Type B pancreatic cell (in vitro differentiated cells): ENCODE measurements around the gene SFXN5. TPM values are rescaled to one million over a fixed set of nuclear protein-coding genes. Genes with fewer than 3 reads are reported as not detected.
"Not testable (repeated sequence)": the region's sequence is repeated elsewhere in the genome, so short reads cannot be mapped to it uniquely, and the experiment has no call there.

Experiments
- DNase-seq: peaks from one replicate; pipeline ENCODE4 v3.0.0; 2021; ENCODE audit warnings: mixed read lengths; ENCODE audit not compliant: unreplicated experiment; ENCODE audit errors: extremely low spot score
- H3K27ac Mint-ChIP-seq: 2 replicates; pipeline ENCODE4 v1.8.0; 2021; ENCODE audit warnings: mild to moderate bottlenecking, mixed read lengths
- H3K27me3 Mint-ChIP-seq: 2 replicates; pipeline ENCODE4 v1.8.0; 2021; ENCODE audit warnings: mixed read lengths
- H3K36me3 Mint-ChIP-seq: 2 replicates; pipeline ENCODE4 v1.8.0; 2021; ENCODE audit warnings: mixed read lengths
- H3K4me1 Mint-ChIP-seq: one replicate; pipeline ENCODE4 v1.8.0; 2021; ENCODE audit warnings: mixed read lengths; ENCODE audit not compliant: unreplicated experiment
- H3K4me3 Mint-ChIP-seq: 2 replicates; pipeline ENCODE4 v1.8.0; 2021; ENCODE audit warnings: mild to moderate bottlenecking, mixed read lengths
- H3K9me3 Mint-ChIP-seq: 2 replicates; pipeline ENCODE4 v1.8.0; 2021; ENCODE audit warnings: mixed read lengths
- long read RNA-seq: library from polyadenylated mRNA; unstranded; transcript quantifications from one replicate; pipeline ENCODE4 v2.0.0, GENCODE V29; 2020
- total RNA-seq: library from RNA; stranded (reverse); gene quantifications from 2 replicates; pipeline ENCODE4 v1.2.1, GENCODE V29; 2021; ENCODE audit warnings: low replicate concordance
- TF ChIP-seq, protein P1 (sequence below): fragments of 200-600 bp; sonication (generic); conservative IDR thresholded peaks from 2 replicates; pipeline ENCODE4 v1.5.0; 2021; ENCODE audit warnings: antibody characterized with exemption, mild to moderate bottlenecking

Gene SFXN5, protein sequence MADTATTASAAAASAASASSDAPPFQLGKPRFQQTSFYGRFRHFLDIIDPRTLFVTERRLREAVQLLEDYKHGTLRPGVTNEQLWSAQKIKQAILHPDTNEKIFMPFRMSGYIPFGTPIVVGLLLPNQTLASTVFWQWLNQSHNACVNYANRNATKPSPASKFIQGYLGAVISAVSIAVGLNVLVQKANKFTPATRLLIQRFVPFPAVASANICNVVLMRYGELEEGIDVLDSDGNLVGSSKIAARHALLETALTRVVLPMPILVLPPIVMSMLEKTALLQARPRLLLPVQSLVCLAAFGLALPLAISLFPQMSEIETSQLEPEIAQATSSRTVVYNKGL
- 15.0 and 27.3 TPM in 2 replicates for total RNA-seq
- long read RNA-seq, full-length matches to known transcripts = 1 of 6 reads
- long read RNA-seq, partial matches to known transcripts = 2 of 6 reads
- long read RNA-seq, other reads (novel, unspliced or antisense) = 3 of 6 reads

DNA sequence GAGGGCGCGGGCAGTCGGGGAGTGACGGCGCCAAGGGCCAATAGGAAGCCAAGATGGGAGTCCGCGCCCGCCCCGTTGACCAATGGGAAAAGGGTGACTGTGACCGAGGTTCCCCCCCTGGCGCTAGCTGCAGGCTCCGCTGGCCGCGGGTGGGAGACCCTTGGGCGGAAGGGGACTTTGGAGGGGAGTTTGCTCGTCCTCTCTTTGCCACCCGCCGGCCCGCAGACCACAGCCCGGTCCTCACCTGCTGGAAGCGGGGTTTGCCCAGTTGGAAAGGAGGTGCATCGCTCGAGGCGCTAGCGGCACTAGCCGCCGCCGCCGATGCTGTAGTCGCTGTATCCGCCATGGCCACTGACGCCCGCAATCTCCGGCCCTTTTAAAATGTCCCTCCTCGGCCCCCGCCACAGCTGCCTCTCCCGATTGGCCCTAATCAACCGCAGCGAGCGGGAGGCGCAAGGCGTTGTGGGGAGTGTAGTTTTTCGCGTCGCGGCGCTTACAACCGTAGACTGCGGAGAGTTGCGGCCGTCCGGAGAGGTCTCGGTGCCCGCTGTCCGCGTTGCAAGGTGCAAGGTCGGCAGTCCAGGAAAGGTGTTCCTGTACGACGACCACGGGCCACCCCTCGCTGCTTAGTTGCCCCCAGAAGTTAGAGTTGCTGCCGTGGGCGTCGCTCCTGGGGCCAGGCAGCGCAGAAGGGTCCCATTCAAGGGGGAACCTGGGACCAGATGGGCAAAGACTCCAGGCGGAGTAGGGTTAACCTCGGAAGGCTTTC lies at the start of gene SFXN5:
Gene SFXN5, minus strand, starts transcription at position 353 of the 769 bp plus-strand sequence. Its CDS starts 7 bp downstream, at position 346.
- DNase-seq = peak; percentile 98
- Mint-ChIP-seq H3K9me3 (no peaks in the 10 kb centered on the region), H3K4me3 (peak within 1 kb of the TSS; percentile 86), H3K36me3 (peaks cover 8% of the 10 kb centered on the region), H3K27me3 (no peaks in the 10 kb centered on the region), H3K4me1 (peaks cover 30% of the 10 kb centered on the region), H3K27ac (peak within 1 kb of the TSS; percentile 93)
- TF ChIP-seq, protein P1, sequence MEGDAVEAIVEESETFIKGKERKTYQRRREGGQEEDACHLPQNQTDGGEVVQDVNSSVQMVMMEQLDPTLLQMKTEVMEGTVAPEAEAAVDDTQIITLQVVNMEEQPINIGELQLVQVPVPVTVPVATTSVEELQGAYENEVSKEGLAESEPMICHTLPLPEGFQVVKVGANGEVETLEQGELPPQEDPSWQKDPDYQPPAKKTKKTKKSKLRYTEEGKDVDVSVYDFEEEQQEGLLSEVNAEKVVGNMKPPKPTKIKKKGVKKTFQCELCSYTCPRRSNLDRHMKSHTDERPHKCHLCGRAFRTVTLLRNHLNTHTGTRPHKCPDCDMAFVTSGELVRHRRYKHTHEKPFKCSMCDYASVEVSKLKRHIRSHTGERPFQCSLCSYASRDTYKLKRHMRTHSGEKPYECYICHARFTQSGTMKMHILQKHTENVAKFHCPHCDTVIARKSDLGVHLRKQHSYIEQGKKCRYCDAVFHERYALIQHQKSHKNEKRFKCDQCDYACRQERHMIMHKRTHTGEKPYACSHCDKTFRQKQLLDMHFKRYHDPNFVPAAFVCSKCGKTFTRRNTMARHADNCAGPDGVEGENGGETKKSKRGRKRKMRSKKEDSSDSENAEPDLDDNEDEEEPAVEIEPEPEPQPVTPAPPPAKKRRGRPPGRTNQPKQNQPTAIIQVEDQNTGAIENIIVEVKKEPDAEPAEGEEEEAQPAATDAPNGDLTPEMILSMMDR = peak; percentile 38

DNA sequence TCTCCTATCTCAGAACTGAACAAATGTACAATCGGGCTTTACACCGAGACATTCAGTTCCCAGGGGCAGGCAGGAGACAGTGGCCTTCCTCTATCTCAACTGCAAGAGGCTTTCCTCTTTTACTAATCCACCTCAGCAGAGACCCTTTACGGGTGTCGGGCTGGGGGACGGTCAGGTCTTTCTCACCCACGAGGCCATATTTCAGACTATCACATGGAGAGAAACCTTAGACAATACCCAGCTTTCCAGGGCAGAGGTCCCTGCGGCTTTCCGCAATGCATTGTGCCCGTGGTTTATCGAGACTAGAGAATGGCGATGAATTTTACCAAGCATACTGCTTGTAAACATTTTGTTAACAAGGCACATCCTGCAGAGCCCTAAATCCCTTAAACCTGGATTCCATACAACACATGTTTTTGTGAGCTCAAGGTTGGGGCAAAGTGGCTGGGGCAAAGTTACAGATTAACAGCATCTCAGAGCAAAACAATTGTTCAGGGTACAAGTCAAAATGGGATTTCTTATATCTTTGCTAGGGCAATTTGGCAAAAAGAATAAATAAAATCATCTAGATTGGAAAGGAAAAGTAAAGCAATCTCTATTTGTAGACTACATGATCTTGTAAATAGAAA lies 48.2 kb upstream of the SFXN5 start:
- H3K27ac Mint-ChIP-seq, H3K4me3 Mint-ChIP-seq, H3K4me1 Mint-ChIP-seq, H3K36me3 Mint-ChIP-seq, H3K9me3 Mint-ChIP-seq: not testable (repeated sequence)
- peaks cover 16% of the 10 kb centered on the region for H3K27me3 Mint-ChIP-seq
- peak; percentile 24 for DNase-seq

DNA sequence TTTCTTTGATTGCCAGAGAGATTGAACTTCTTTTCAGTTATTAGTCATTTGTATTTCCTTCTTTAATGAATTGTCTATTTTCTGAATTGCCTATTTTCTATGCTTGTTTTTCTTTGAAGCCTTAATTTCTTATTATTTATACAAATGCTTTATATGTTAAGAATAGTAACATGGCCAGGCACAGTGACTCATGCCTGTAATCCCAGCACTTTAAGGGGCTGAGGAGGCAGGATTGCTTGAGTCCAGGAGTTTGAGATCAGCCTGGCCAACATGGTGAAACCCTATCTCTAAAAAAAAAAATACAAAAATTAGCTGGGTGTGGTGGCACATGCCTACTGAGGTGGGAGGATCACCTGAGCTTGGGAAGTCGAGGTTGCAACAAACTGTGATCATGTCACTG lies 45.9 kb upstream of the SFXN5 start:
- no peak for DNase-seq
- TF ChIP-seq, protein P1 = no peak
- Mint-ChIP-seq H3K4me1 (peaks cover 13% of the 10 kb centered on the region), H3K9me3 (no peaks in the 10 kb centered on the region), H3K27me3 (peaks cover 10% of the 10 kb centered on the region), H3K4me3 (no peak overlapping the region), H3K27ac (no peak overlapping the region), H3K36me3 (no peaks in the 10 kb centered on the region)

DNA sequence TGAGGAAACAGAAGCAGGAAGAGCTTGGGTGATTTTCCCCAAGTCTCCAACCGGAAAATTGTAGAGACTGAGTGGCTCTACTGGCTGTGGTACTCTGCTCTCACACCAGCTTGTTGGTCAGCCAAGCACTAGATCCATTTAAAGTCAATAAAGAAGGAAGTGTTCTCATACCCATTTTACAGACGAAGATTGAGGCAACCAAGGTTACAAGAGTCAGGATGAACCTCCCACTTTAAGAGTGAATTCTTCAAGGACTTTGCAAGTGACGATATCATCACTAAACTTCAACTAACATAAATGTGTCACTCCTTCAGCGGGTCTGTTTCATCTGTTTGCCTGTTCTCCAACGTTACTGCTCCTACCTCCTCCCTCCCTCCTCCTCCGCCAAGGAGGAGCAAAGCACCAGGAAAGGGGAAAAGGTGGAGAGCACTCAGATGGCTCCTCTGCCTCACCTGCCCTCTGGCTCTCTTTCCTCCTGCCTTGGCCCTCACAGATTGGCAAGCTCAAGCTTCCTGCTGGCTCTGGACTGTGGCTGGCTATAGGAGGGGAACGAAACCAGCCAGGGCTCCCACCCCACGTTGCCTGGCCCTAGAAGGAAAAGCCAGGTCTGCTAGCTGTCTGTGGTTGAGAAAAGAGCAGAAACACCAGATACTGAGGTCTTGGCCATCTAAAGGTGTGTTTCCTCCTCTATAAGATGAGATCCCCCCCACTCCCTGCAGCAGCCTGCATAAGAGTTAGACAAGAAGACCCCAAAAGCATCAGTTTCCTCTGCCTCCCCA lies 44.9 kb upstream of the SFXN5 start:
- H3K4me1 Mint-ChIP-seq = peaks cover 14% of the 10 kb centered on the region

DNA sequence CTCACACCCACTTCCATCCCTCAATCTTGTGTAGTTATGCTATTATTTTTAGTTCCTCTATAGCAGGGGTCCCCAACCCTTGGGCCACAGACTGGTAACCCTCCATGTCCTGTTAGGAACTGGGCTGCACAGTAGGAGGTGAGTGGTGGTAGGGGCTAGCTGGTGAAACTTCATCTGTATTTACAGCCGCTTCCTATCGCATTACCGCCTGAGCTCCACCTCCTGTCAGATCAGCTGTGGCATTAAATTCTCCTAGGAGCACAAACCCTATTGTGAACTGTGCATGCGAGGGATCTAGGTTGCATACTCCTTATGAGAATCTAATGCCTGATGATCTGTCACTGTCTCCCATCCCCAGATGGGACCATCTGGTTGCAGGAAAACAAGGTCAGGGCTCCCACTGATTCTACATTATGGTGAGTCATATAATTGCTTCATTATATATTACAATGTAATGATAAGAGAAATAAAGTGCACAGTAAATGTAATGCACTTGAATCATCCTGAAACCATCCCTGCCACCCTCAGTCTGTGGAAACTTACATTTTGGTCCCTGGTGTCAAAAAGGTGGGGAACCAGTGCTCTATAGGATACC lies 42.9 kb upstream of the SFXN5 start:
- no peak for DNase-seq
- Mint-ChIP-seq H3K9me3 (no peaks in the 10 kb centered on the region), H3K4me1 (peaks cover 23% of the 10 kb centered on the region), H3K27me3 (peaks cover 7% of the 10 kb centered on the region), H3K36me3 (no peaks in the 10 kb centered on the region), H3K4me3 (peak overlapping the region; percentile 82), H3K27ac (peak overlapping the region; percentile 86)
- TF ChIP-seq, protein P1 = no peak

More for the DNA sequence above, 44.9 kb upstream of the SFXN5 start:
- H3K4me3 Mint-ChIP-seq = no peak overlapping the region
- H3K27ac Mint-ChIP-seq = no peak overlapping the region
- TF ChIP-seq, protein P1 = no peak
- no peaks in the 10 kb centered on the region for H3K9me3 Mint-ChIP-seq
- H3K36me3 Mint-ChIP-seq = no peaks in the 10 kb centered on the region
- DNase-seq = peak; percentile 50
- peaks cover 10% of the 10 kb centered on the region for H3K27me3 Mint-ChIP-seq
